Activated naive CD4-positive, alpha-beta T cell treated with anti-CD3 and anti-CD28 coated beads, Interleukin-2, amount 10 ng/mL, durations not matched to agents 7 days and 5 days (primary cell): Measurements from ENCODE around the gene HDAC9.

Experiments
- CTCF ChIA-PET: fragments of 350-600 bp; sonication (Branson Sonifier 250); formaldehyde crosslinking; loops from one replicate; lab custom pipeline; 2021; ENCODE audit warnings: antibody characterized with exemption; lab: Charles Lee
- DNase-seq: peaks from one replicate; pipeline ENCODE4 v3.0.0-alpha.2; 2020
- H3K27ac Mint-ChIP-seq: one replicate; pipeline ENCODE4 v1.8.0; 2021; ENCODE audit warnings: mild to moderate bottlenecking, moderate library complexity, mixed read lengths
- H3K27me3 Mint-ChIP-seq: one replicate; pipeline ENCODE4 v1.8.0; 2021; ENCODE audit warnings: mild to moderate bottlenecking, mixed read lengths
- H3K36me3 Mint-ChIP-seq: one replicate; pipeline ENCODE4 v1.8.0; 2021; ENCODE audit warnings: mixed read lengths
- H3K4me1 Mint-ChIP-seq: one replicate; pipeline ENCODE4 v1.8.0; 2021; ENCODE audit warnings: mixed read lengths
- H3K4me3 Mint-ChIP-seq: one replicate; pipeline ENCODE4 v1.8.0; 2021; ENCODE audit warnings: mild to moderate bottlenecking, moderate library complexity, mixed read lengths
- H3K9me3 Mint-ChIP-seq: one replicate; pipeline ENCODE4 v1.8.0; 2021; ENCODE audit warnings: mixed read lengths

The HDAC9 gene

DNA sequence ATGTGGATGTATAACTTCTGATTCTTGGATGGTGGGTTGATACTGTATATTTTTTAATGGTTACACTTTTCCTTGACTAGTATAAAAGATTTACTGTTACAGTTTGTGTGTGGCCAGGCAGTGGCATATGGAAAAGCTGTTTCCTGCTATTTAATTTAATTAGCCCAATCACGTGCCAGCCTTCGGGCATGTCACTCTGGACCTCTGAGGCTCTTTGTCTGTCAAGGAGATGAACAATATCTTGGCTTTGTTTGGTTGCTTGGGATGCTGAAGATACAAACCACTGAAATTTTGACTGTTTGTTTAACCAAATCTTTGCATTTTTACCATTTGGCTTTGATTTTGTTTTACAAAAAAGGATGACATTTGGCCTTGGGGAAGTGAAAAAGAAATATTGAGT lies 185.0 kb downstream of the HDAC9 start:
- Mint-ChIP-seq H3K36me3 (no peaks in the 10 kb centered on the region), H3K27me3 (no peaks in the 10 kb centered on the region), H3K27ac (no peak overlapping the region), H3K4me1 (peaks cover 2% of the 10 kb centered on the region), H3K4me3 (no peak overlapping the region), H3K9me3 (no peaks in the 10 kb centered on the region)
- no peak for DNase-seq
- CTCF ChIA-PET, result no interaction called here

DNA sequence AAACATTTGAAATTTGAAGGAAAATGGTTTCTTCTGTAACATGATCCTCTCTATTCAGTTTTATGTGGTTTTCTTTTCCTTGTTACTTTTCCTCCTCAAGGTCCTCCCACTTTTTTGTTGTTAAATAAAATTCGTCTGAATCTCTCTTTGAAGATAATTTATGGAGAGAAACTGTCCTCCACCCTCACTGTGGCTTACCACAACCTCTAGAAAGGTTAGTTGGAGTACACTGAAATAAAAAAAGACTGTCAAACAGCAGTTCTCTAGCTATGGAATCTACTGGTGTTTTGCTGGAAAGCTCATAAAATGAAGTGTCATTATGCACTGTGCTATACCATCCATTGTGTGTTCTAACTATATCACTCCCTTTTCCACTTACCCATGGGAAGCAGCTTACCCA lies 189.4 kb downstream of the HDAC9 start:
- no peak overlapping the region for H3K27ac Mint-ChIP-seq
- H3K9me3 Mint-ChIP-seq, result no peaks in the 10 kb centered on the region
- H3K4me3 Mint-ChIP-seq, result no peak overlapping the region
- no peaks in the 10 kb centered on the region for H3K36me3 Mint-ChIP-seq
- H3K27me3 Mint-ChIP-seq, result no peaks in the 10 kb centered on the region
- DNase-seq, result no peak
- peaks cover 2% of the 10 kb centered on the region for H3K4me1 Mint-ChIP-seq
- CTCF ChIA-PET, result interaction anchor here (1.2 kb wide), 1 partner anchor 16 kb away, joined by 3 read pairs; no protein-coding TSS in a partner anchor

GRCh38 chr7:18685971-18686370 lies 190.4 kb downstream of the HDAC9 start:
- Mint-ChIP-seq H3K27ac (no peak overlapping the region), H3K36me3 (no peaks in the 10 kb centered on the region)

DNA sequence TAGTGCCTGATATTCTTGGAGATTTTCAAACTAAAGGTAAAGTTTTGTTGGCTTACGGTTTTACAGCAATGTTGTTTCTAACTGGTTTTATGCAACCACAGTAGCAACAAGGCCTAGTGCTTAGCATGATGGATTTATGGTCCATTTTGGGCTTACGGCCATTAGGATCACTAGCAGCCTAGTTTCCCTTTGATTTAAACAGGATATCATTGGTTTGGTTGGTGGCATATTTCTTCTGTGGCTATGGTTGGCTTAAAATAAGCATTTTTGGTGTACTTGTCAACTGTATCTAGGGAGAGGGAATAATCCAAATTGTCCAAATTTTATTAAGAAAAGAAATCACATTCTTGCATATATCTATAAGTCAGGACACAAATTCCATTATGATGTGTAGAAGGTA lies 194.0 kb downstream of the HDAC9 start:
- DNase-seq, result no peak
- H3K4me1 Mint-ChIP-seq, result peaks cover 2% of the 10 kb centered on the region

More at GRCh38 chr7:18685971-18686370, 190.4 kb downstream of the HDAC9 start:
- H3K4me1 Mint-ChIP-seq, result peaks cover 2% of the 10 kb centered on the region
- DNase-seq, result no peak
- no peaks in the 10 kb centered on the region for H3K27me3 Mint-ChIP-seq
- CTCF ChIA-PET, result interaction anchor here (1.2 kb wide), 1 partner anchor 17 kb away, joined by 3 read pairs; no protein-coding TSS in a partner anchor
- H3K4me3 Mint-ChIP-seq, result no peak overlapping the region
- no peaks in the 10 kb centered on the region for H3K9me3 Mint-ChIP-seq

DNA sequence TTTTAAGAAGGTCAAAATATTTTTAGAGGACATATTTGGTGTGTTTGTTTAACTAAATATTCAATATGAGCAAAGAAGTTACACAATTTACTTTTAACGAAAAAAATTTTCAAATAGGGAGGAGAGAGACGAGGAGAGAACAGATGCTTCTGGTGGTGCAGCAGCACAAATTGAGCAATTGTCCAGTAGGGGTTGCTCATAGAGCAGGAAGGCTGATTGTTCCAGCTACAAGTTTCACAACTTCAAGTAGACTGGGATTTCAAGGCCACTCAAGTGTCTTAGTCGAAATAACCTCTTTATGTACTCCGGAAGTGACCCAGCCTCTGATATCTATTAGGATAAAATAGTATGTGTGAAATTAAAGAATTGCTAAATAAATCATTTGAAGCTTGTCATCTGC lies 197.9 kb downstream of the HDAC9 start:
- H3K27ac Mint-ChIP-seq, result no peak overlapping the region
- no peaks in the 10 kb centered on the region for H3K4me1 Mint-ChIP-seq
- H3K27me3 Mint-ChIP-seq, result no peaks in the 10 kb centered on the region
- H3K4me3 Mint-ChIP-seq, result no peak overlapping the region
- DNase-seq, result no peak
- no peaks in the 10 kb centered on the region for H3K36me3 Mint-ChIP-seq
- H3K9me3 Mint-ChIP-seq, result no peaks in the 10 kb centered on the region
- CTCF ChIA-PET, result no interaction called here

More for the DNA sequence above, 194.0 kb downstream of the HDAC9 start:
- Mint-ChIP-seq H3K27ac (no peak overlapping the region), H3K9me3 (no peaks in the 10 kb centered on the region), H3K36me3 (no peaks in the 10 kb centered on the region), H3K27me3 (no peaks in the 10 kb centered on the region), H3K4me3 (no peak overlapping the region)
- CTCF ChIA-PET, result no interaction called here

- CTCF ChIA-PET, result no interaction called here
- Mint-ChIP-seq H3K4me1 (no peaks in the 10 kb centered on the region), H3K27me3 (no peaks in the 10 kb centered on the region), H3K36me3 (no peaks in the 10 kb centered on the region), H3K9me3 (no peaks in the 10 kb centered on the region), H3K27ac (no peak overlapping the region), H3K4me3 (no peak overlapping the region)
- DNase-seq, result no peak
Observed at GRCh38 chr7:18693816-18694215, 198.3 kb downstream of the HDAC9 start.

GRCh38 chr7:18694484-18694883 lies 198.9 kb downstream of the HDAC9 start:
- Mint-ChIP-seq H3K9me3 (no peaks in the 10 kb centered on the region), H3K27me3 (no peaks in the 10 kb centered on the region), H3K27ac (no peak overlapping the region), H3K36me3 (no peaks in the 10 kb centered on the region), H3K4me1 (no peaks in the 10 kb centered on the region), H3K4me3 (no peak overlapping the region)
- no peak for DNase-seq
- CTCF ChIA-PET, result no interaction called here

DNA sequence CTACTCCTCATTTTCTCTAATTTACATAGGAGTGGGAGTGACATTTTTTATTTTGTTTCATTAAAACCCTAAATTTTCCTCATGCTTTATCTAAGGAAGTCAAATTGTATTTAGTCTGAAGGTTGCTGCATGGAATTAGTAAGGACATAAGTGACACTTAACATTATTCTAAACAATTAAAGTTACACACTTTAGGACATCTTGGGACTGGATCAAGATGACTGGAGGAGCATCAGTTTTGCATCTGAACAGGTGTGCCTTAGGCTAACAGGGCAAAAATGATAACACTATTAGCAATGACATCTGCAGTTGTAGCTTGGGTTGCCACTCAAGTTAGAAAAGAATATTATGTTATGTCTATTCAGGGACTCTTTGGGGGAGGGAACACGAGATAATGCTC lies 199.4 kb downstream of the HDAC9 start:
- Mint-ChIP-seq H3K27me3 (no peaks in the 10 kb centered on the region), H3K4me3 (no peak overlapping the region), H3K36me3 (no peaks in the 10 kb centered on the region), H3K9me3 (no peaks in the 10 kb centered on the region), H3K27ac (no peak overlapping the region), H3K4me1 (no peaks in the 10 kb centered on the region)
- no peak for DNase-seq
- CTCF ChIA-PET, result no interaction called here

GRCh38 chr7:18698258-18698734 lies 202.7 kb downstream of the HDAC9 start:
- Mint-ChIP-seq H3K27ac (no peak overlapping the region), H3K9me3 (no peaks in the 10 kb centered on the region), H3K27me3 (no peaks in the 10 kb centered on the region), H3K36me3 (no peaks in the 10 kb centered on the region), H3K4me3 (no peak overlapping the region), H3K4me1 (no peaks in the 10 kb centered on the region)
- no peak for DNase-seq
- CTCF ChIA-PET, result interaction anchor here (0.6 kb wide), 1 partner anchor 262 kb away, joined by 3 read pairs; no protein-coding TSS in a partner anchor

DNA sequence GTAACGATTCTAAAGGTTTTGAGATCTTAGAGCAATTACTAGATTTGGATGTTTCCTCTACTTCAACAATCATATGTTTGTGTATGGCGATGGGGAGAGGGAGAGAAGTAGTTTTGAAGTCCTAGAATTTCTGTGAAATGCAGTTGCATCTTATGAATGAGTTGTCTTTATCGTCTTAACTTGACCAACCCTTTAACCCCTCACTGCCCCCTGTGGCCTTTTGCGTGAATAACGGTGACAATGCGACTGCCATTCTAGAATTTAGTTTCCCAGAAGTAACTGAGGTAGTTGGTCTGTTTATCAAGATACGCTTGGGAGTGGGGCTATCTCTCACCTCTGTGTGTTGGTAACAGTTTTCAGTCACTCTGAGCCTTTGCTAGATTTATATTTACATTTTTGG lies 204.6 kb downstream of the HDAC9 start:
- no peaks in the 10 kb centered on the region for H3K36me3 Mint-ChIP-seq
- H3K27me3 Mint-ChIP-seq, result no peaks in the 10 kb centered on the region
- no peak overlapping the region for H3K27ac Mint-ChIP-seq
- no peaks in the 10 kb centered on the region for H3K9me3 Mint-ChIP-seq
- no peak for DNase-seq
- no peaks in the 10 kb centered on the region for H3K4me1 Mint-ChIP-seq
- no peak overlapping the region for H3K4me3 Mint-ChIP-seq
- CTCF ChIA-PET, result no interaction called here

- H3K27me3 Mint-ChIP-seq, result no peaks in the 10 kb centered on the region
- H3K4me3 Mint-ChIP-seq, result no peak overlapping the region
- no peak for DNase-seq
- no peaks in the 10 kb centered on the region for H3K4me1 Mint-ChIP-seq
- H3K9me3 Mint-ChIP-seq, result no peaks in the 10 kb centered on the region
- no peaks in the 10 kb centered on the region for H3K36me3 Mint-ChIP-seq
- CTCF ChIA-PET, result no interaction called here
- H3K27ac Mint-ChIP-seq, result no peak overlapping the region
Observed at GRCh38 chr7:18702071-18702829, 206.7 kb downstream of the HDAC9 start.

DNA sequence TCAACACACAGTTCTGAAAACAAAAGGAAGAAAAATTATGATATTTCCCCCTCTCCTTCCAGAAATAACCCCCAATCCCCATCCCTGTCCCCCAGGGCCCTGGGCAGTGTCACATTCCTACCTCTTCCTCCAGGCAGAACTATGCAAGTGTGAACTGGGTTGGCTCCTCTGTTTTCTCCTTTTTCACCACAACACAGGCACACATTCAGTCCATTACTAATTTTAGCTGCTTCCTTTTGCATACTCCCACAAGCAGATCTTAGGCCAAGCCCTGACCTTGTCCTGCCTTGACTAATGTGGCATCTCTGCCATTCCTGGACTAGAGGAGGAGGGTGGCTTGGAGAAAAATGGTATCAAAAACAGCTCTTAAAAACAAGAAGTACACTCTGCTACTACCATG lies 208.1 kb downstream of the HDAC9 start:
- CTCF ChIA-PET, result no interaction called here
- H3K36me3 Mint-ChIP-seq, result no peaks in the 10 kb centered on the region
- H3K27ac Mint-ChIP-seq, result no peak overlapping the region
- no peaks in the 10 kb centered on the region for H3K4me1 Mint-ChIP-seq
- no peaks in the 10 kb centered on the region for H3K27me3 Mint-ChIP-seq
- no peak for DNase-seq
- no peak overlapping the region for H3K4me3 Mint-ChIP-seq
- H3K9me3 Mint-ChIP-seq, result no peaks in the 10 kb centered on the region

GRCh38 chr7:18706670-18707069 lies 211.1 kb downstream of the HDAC9 start:
- no peak overlapping the region for H3K27ac Mint-ChIP-seq

DNA sequence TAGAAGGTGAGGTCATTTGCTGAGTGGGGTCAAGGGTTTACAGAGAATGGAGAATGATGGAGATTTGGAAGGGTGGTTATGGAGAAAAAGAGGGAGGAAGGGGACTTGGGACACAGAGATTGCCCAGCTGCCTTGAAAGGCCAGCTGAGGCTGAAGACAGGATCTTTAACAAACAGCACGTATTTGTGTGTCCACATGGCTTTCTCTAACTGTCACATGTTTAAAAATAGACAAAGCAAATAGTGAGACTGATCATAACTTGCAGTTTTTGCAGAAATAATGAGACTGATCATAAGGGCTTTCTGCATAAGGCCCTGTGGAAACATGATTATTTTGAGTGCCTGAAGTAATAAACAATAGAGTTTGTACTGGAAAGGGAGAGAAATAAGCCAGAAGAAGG lies 212.7 kb downstream of the HDAC9 start:
- CTCF ChIA-PET, result no interaction called here
- Mint-ChIP-seq H3K36me3 (no peaks in the 10 kb centered on the region), H3K9me3 (no peaks in the 10 kb centered on the region), H3K27ac (no peak overlapping the region), H3K4me1 (no peaks in the 10 kb centered on the region), H3K4me3 (no peak overlapping the region), H3K27me3 (no peaks in the 10 kb centered on the region)
- DNase-seq, result no peak

More at GRCh38 chr7:18706670-18707069, 211.1 kb downstream of the HDAC9 start:
- Mint-ChIP-seq H3K27me3 (no peaks in the 10 kb centered on the region), H3K4me3 (no peak overlapping the region), H3K36me3 (no peaks in the 10 kb centered on the region), H3K9me3 (no peaks in the 10 kb centered on the region), H3K4me1 (no peaks in the 10 kb centered on the region)
- DNase-seq, result no peak
- CTCF ChIA-PET, result interaction anchor here (0.6 kb wide), 1 partner anchor 615 kb away, joined by 3 read pairs; no protein-coding TSS in a partner anchor

GRCh38 chr7:18715988-18716387 lies 220.4 kb downstream of the HDAC9 start:
- Mint-ChIP-seq H3K9me3 (no peaks in the 10 kb centered on the region), H3K36me3 (no peaks in the 10 kb centered on the region), H3K27me3 (no peaks in the 10 kb centered on the region), H3K27ac (no peak overlapping the region), H3K4me1 (no peaks in the 10 kb centered on the region), H3K4me3 (no peak overlapping the region)
- no peak for DNase-seq
- CTCF ChIA-PET, result no interaction called here
